IPS DF 19.7 (cell line): ENCODE measurements around the gene OVCA2.

Experiments
- DNase-seq: peaks from one replicate; pipeline ENCODE4 v3.0.0-alpha.2; 2013; ENCODE audit warnings: low read depth, low spot score

The OVCA2 gene

GRCh38 chr17:2064980-2065785 lies 23.4 kb downstream of the OVCA2 start:
- no peak for DNase-seq

GRCh38 chr17:2065949-2066400 lies 24.2 kb downstream of the OVCA2 start:
- no peak for DNase-seq

GRCh38 chr17:2067048-2067561 lies 25.3 kb downstream of the OVCA2 start:
- no peak for DNase-seq

- no peak for DNase-seq
These were observed 25.8 kb downstream of the OVCA2 start for GRCh38 chr17:2067608-2068024.

DNA sequence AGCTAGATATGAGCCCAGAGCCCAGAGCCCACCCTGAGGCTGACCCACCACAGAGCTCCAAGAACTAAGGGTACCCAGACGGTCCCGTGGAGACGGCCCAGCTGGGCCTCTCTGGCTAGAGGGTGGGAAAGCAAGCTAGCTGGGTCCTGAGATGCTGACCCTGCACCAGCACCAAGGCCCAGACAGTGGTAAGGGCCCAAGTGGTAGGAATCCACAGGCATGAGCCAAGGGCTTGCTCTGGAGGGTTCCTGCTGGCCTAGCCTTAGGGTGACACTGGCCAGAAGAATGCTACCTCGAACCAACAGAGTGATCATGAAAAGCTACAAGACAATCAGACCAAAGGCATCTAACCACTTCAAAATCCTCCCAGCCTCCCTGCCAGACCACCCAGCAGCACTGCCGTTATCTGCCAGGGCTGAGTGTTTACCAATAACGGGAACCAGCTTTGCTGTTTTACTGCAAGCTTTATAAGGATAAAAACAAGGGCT lies 26.3 kb downstream of the OVCA2 start:
- DNase-seq: no peak

- DNase-seq: no peak
These were observed 26.8 kb downstream of the OVCA2 start for GRCh38 chr17:2068519-2069051.

DNA sequence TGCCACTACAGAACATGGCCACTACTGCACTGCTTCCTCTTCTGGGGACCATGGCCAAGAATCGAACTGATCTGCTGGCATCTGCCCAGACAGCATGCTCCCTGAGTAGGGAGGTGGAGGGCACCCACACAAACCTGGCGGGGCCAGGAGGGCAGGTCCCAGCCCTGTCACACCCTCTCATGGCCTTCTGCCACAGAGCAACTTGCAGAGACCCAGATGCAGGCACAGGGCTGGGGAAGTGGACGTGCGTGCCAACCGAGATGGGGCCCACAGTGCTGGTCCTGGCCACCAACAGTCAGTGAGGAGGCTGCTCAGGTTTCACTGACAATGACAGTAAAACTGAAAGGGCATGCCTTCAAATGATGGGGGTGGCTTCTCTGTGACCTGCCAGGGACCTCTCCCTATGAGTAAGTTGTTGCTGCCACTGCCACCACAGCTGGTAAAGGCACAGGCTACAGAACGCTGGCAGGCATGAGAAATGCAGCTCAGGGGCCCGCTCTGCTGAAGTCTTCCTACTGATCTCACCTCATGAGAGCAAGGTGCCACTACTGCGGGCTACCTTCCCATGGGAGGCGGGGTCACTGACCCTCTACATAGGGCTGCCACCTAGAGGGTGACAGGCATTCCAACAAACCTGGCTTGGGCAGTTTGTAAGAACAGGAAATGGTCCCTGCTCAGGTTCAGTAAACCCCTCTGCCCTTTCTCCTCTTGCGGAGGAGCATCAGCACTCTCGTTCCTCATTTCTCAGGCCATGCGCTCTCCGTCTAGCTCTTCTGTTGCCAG lies 28.6 kb downstream of the OVCA2 start:
- no peak for DNase-seq

DNA sequence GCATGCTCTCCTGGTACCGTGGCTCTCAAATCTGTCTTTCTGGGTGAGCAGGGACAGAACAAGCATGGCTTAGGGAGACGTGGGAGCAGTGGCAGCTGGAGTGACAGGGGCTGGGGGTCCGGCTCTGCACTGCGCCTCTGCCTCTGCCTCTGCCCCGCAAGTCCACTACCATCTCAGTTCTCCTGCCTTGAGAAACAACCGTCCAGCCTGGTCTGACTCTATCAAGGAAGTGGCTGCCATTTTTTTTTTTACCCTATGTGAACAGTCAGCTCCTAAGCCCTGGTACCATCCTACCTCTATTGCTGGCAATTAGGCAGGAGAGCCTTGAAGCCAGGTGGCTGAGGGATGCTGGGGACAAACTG lies 29.2 kb downstream of the OVCA2 start:
- DNase-seq: no peak

- DNase-seq: no peak
These were observed 29.8 kb downstream of the OVCA2 start for GRCh38 chr17:2071455-2072281.

GRCh38 chr17:2074919-2075318 lies 33.1 kb downstream of the OVCA2 start:
- no peak for DNase-seq

DNA sequence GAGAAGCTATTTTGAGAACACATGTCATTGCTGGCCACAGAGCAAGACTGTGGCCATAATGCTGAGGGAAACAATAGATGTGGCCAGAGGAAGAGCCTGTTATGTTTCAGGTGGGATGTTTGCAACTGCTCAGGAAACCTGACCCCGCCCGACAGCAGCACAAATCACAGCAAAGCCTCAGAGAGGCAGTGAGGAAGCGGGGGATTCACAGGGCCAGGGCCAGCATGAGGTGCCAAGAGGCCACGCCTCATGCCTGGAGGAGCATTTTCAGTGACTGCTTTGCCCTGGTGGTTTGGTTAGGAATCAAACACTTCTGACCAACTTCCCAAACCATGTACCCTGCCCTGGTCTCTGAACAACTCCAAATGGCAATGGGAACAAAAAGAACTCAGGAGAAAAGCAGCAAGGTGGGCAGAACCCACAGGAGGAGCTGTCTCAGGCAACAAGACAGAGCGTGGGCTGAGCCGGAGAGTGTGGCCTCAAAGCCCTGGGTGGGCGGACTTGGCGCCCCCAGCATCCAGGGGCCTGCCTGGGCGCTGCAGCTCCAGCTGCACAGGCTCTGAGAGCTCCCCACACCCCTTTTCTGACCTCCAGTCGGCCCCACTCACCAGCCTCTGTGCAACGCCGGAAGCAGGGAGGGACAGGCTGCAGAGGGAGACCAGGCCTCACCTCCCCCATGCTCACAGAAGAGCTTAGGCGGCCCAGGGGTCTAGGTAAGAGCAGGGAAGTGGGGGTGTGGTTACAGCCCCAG lies 33.7 kb downstream of the OVCA2 start:
- no peak for DNase-seq

- DNase-seq: no peak
These were observed 34.5 kb downstream of the OVCA2 start for GRCh38 chr17:2076087-2076984.

- DNase-seq: no peak
These were observed 35.2 kb downstream of the OVCA2 start for GRCh38 chr17:2077040-2077439.

- no peak for DNase-seq
These were observed 39.7 kb downstream of the OVCA2 start for GRCh38 chr17:2081564-2081963.

- DNase-seq: no peak
These were observed 40.4 kb downstream of the OVCA2 start for GRCh38 chr17:2082003-2082781.

DNA sequence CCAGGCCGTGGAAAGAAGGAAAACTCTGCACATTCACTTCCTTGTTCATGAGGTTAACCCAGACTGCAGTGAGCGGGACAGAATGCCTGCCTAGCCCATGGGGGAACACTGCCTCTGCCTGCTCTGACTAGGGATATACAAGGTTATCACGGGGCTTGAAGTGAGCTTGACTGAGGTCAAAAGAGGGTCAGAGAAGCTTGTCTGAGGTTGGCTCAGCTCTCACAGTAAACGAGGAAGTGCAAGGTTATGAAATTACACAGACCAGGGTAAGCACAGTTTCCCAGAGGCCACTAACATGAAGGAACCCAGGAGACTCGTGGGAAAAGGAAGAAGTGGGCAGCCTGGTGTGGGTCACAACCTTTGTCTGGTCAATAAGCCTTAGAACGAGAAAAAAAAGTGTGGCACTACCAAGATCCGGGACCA lies 41.8 kb downstream of the OVCA2 start:
- DNase-seq: no peak

- no peak for DNase-seq
These were observed 42.4 kb downstream of the OVCA2 start for GRCh38 chr17:2084036-2084765.
